ENCODE data around the gene FSD1L.
"Not testable (repeated sequence)": the region's sequence is repeated elsewhere in the genome, so short reads cannot be mapped to it uniquely, and the experiment has no call there.

DNA sequence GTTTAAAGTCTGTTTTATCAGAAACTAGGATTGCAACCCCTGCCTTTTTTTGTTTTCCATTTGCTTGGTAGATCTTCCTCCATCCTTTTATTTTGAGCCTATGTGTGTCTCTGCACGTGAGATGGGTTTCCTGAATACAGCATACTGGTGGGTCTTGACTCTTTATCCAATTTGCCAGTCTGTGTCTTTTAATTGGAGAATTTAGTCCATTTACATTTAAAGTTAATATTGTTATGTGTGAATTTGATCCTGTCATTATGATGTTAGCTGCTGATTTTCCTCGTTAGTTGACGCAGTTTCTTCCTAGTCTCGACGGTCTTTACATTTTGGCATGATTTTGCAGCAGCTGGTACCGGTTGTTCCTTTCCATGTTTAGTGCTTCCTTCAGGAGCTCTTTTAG, 132.1 kb downstream of the FSD1L start:
- TF ChIP-seq, protein P1, sequence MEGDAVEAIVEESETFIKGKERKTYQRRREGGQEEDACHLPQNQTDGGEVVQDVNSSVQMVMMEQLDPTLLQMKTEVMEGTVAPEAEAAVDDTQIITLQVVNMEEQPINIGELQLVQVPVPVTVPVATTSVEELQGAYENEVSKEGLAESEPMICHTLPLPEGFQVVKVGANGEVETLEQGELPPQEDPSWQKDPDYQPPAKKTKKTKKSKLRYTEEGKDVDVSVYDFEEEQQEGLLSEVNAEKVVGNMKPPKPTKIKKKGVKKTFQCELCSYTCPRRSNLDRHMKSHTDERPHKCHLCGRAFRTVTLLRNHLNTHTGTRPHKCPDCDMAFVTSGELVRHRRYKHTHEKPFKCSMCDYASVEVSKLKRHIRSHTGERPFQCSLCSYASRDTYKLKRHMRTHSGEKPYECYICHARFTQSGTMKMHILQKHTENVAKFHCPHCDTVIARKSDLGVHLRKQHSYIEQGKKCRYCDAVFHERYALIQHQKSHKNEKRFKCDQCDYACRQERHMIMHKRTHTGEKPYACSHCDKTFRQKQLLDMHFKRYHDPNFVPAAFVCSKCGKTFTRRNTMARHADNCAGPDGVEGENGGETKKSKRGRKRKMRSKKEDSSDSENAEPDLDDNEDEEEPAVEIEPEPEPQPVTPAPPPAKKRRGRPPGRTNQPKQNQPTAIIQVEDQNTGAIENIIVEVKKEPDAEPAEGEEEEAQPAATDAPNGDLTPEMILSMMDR (IDR thresholded peaks at IDR 0.05), result not testable (repeated sequence)
- not testable (repeated sequence) for TF ChIP-seq EZH2 (IDR thresholded peaks at IDR 0.05; ENCODE audit: borderline replicate concordance, insufficient read depth, low read depth, low read length, poor library complexity, severe bottlenecking)
